H9 (cell line): ENCODE results near the gene RBKS. TPM values are rescaled to one million over a fixed set of nuclear protein-coding genes. Genes with fewer than 3 reads are reported as not detected.

Experiments
- DNase-seq: peaks from one replicate; pipeline ENCODE4 v3.0.0-alpha.2; 2017
- H2AFZ ChIP-seq: one replicate; pipeline ENCODE4 v1.6.1; 2013; ENCODE audit warnings: mild to moderate bottlenecking, low read length, control low read depth, moderate library complexity
- H2AK5ac ChIP-seq: 2 replicates; pipeline ENCODE4 v1.6.1; 2013; ENCODE audit warnings: low read length, control low read depth, mixed read lengths; ENCODE audit not compliant: insufficient read length
- H2BK120ac ChIP-seq: one replicate; pipeline ENCODE4 v1.6.1; 2013; ENCODE audit warnings: low read depth, mild to moderate bottlenecking, low read length, control low read depth, inconsistent platforms; ENCODE audit not compliant: poor library complexity, severe bottlenecking
- H2BK12ac ChIP-seq: 2 replicates; pipeline ENCODE4 v1.6.1; 2013; ENCODE audit warnings: low read length, control low read depth, mixed read lengths, low read depth; ENCODE audit not compliant: insufficient read length
- H2BK15ac ChIP-seq: 2 replicates; pipeline ENCODE4 v1.6.1; 2013; ENCODE audit warnings: low read depth, low read length, control low read depth
- H2BK20ac ChIP-seq: one replicate; pipeline ENCODE4 v1.6.1; 2013; ENCODE audit warnings: low read depth, mild to moderate bottlenecking, low read length, control low read depth, inconsistent platforms; ENCODE audit not compliant: poor library complexity, severe bottlenecking
- H2BK5ac ChIP-seq: 2 replicates; pipeline ENCODE4 v1.6.1; 2013; ENCODE audit warnings: low read length, control low read depth, mixed read lengths; ENCODE audit not compliant: insufficient read length
- H3K14ac ChIP-seq: 2 replicates; pipeline ENCODE4 v1.6.1; 2013; ENCODE audit warnings: low read length, control low read depth; ENCODE audit not compliant: insufficient read depth
- H3K18ac ChIP-seq: 2 replicates; pipeline ENCODE4 v1.6.1; 2013; ENCODE audit warnings: low read depth, mild to moderate bottlenecking, mixed read lengths, low read length, control low read depth; ENCODE audit not compliant: insufficient read length
- H3K23ac ChIP-seq: 2 replicates; pipeline ENCODE4 v1.6.1; 2013; ENCODE audit warnings: low read length, control low read depth, mixed read lengths, low read depth; ENCODE audit not compliant: insufficient read length
- H3K23me2 ChIP-seq: 2 replicates; pipeline ENCODE4 v1.6.1; 2013; ENCODE audit warnings: low read depth, mild to moderate bottlenecking, mixed read lengths, low read length, control low read depth; ENCODE audit not compliant: insufficient read length, poor library complexity, severe bottlenecking
- H3K27ac ChIP-seq: 2 replicates; pipeline ENCODE4 v1.5.1; 2013; ENCODE audit warnings: low read length, control low read depth, mixed read lengths, low read depth; ENCODE audit not compliant: insufficient read length
- H3K27me3 ChIP-seq: 2 replicates; pipeline ENCODE4 v1.6.1; 2013; ENCODE audit warnings: low read length, control low read depth, inconsistent platforms; ENCODE audit not compliant: insufficient read depth
- H3K4ac ChIP-seq: 2 replicates; pipeline ENCODE4 v1.6.1; 2013; ENCODE audit warnings: low read depth, mild to moderate bottlenecking, control low read depth, inconsistent platforms, low read length, moderate library complexity
- H3K4me1 ChIP-seq: 2 replicates; pipeline ENCODE4 v1.6.1; 2013; ENCODE audit warnings: low read length, control low read depth, inconsistent platforms; ENCODE audit not compliant: insufficient read depth
- H3K4me2 ChIP-seq: 2 replicates; pipeline ENCODE4 v1.6.1; 2013; ENCODE audit warnings: low read length, control low read depth, mixed read lengths; ENCODE audit not compliant: insufficient read length, insufficient read depth
- H3K56ac ChIP-seq: 2 replicates; pipeline ENCODE4 v1.6.1; 2013; ENCODE audit warnings: low read depth, mild to moderate bottlenecking, mixed read lengths, low read length, control low read depth; ENCODE audit not compliant: insufficient read length
- H3K79me1 ChIP-seq: 2 replicates; pipeline ENCODE4 v1.6.1; 2013; ENCODE audit warnings: low read depth, mild to moderate bottlenecking, moderate library complexity, low read length, control low read depth, inconsistent platforms; ENCODE audit not compliant: insufficient read depth, poor library complexity, severe bottlenecking
- H3K79me2 ChIP-seq: 2 replicates; pipeline ENCODE4 v1.6.1; 2013; ENCODE audit warnings: low read length, control low read depth, inconsistent platforms; ENCODE audit not compliant: insufficient read depth
- H3K9ac ChIP-seq: 2 replicates; pipeline ENCODE4 v1.6.1; 2013; ENCODE audit warnings: low read length, control low read depth, mixed read lengths; ENCODE audit not compliant: insufficient read length; ENCODE audit errors: extremely low read depth
- H3K9me3 ChIP-seq: one replicate; pipeline ENCODE4 v1.6.1; 2013; ENCODE audit warnings: low read depth, low read length, inconsistent platforms; ENCODE audit not compliant: control insufficient read depth
- H3T11ph ChIP-seq: one replicate; pipeline ENCODE4 v1.6.1; 2013; ENCODE audit warnings: mild to moderate bottlenecking, low read length, control low read depth, inconsistent platforms
- H4K20me1 ChIP-seq: one replicate; pipeline ENCODE4 v1.6.1; 2013; ENCODE audit not compliant: control insufficient read depth, insufficient read length, insufficient read depth
- H4K5ac ChIP-seq: 2 replicates; pipeline ENCODE4 v1.6.1; 2013; ENCODE audit warnings: low read depth, mild to moderate bottlenecking, mixed read lengths, low read length, control low read depth; ENCODE audit not compliant: insufficient read length
- H4K8ac ChIP-seq: replicated peaks from 2 replicates; pipeline ENCODE4 v1.6.1; 2013; ENCODE audit warnings: low read length, control low read depth, mixed read lengths, low read depth; ENCODE audit not compliant: insufficient read length
- H4K91ac ChIP-seq: 2 replicates; pipeline ENCODE4 v1.6.1; 2013; ENCODE audit warnings: low read depth, mild to moderate bottlenecking, moderate library complexity, mixed read lengths, low read length, control low read depth; ENCODE audit not compliant: insufficient read length
- H3K27ac Mint-ChIP-seq, 3 experiments: 2 replicates in 2 of 3; 3 replicates in 1 of 3; pipeline ENCODE4 v1.8.0; 2020 to 2021; ENCODE audit warnings: mixed read lengths in 3 of 3, mild to moderate bottlenecking in 1 of 3, moderate library complexity in 1 of 3
- H3K27me3 Mint-ChIP-seq: 2 replicates; pipeline ENCODE4 v1.8.0; 2021; ENCODE audit warnings: low read depth, mild to moderate bottlenecking, moderate library complexity, mixed read lengths
- H3K36me3 Mint-ChIP-seq, 3 experiments: 2 replicates in 2 of 3; 3 replicates in 1 of 3; pipeline ENCODE4 v1.8.0; 2020 to 2021; ENCODE audit warnings: low read depth in 3 of 3, mixed read lengths in 3 of 3; ENCODE audit not compliant: insufficient read depth in 1 of 3
- H3K4me1 Mint-ChIP-seq, 2 experiments: 2 replicates each; pipeline ENCODE4 v1.8.0; 2020; ENCODE audit warnings: mixed read lengths in 2 of 2
- H3K4me3 Mint-ChIP-seq, 2 experiments: 2 replicates in 1 of 2; 3 replicates in 1 of 2; pipeline ENCODE4 v1.8.0; 2020 to 2021; ENCODE audit warnings: mild to moderate bottlenecking in 2 of 2, mixed read lengths in 2 of 2, moderate library complexity in 1 of 2
- H3K9me3 Mint-ChIP-seq, 2 experiments: 2 replicates in 1 of 2; 3 replicates in 1 of 2; pipeline ENCODE4 v1.8.0; 2020; ENCODE audit warnings: mild to moderate bottlenecking in 2 of 2, mixed read lengths in 2 of 2, moderate library complexity in 1 of 2
- CTCF ChIP-seq: fragments of 200-600 bp; sonication (generic); conservative IDR thresholded peaks from 3 replicates; pipeline ENCODE4 v1.8.0; 2021; ENCODE audit warnings: antibody characterized with exemption, mild to moderate bottlenecking
- WGBS: extraction: QIAGEN DNeasy Blood & Tissue Kit; methylation state at CpG from one replicate; pipeline ENCODE4 v1.1.7; 2013; ENCODE audit warnings: missing lambda C conversion rate, low lambda C conversion rate, mixed read lengths; ENCODE audit not compliant: insufficient read length; ENCODE audit errors: extremely low coverage; 5-methylcytosine and 5-hydroxymethylcytosine counted together
- total RNA-seq: library from RNA; stranded (reverse); gene quantifications from 2 replicates; pipeline ENCODE4 v1.2.1, GENCODE V29; 2021

The RBKS gene
- total RNA-seq, 1 experiment from 2014 or later, result 2.3 TPM

GRCh38 chr2:27737676-27738348, 152.4 kb downstream of the RBKS start:
- H2BK5ac ChIP-seq, result no peak overlapping the region
- H3K36me3 Mint-ChIP-seq, result peaks cover 0 to 12% (median 0%) of the 10 kb centered on the region in 3 experiments; a peak in 1 of 7 replicates
- H3K4ac ChIP-seq, result no peak overlapping the region
- no peak overlapping the region for H3K4me2 ChIP-seq
- no peak overlapping the region for H4K5ac ChIP-seq
- DNase-seq, result no peak
- no peak overlapping the region for H2BK120ac ChIP-seq
- H2BK15ac ChIP-seq, result no peak overlapping the region
- no peak overlapping the region for H4K8ac ChIP-seq
- H3K27ac Mint-ChIP-seq, result no peak overlapping the region
- H3K27me3 Mint-ChIP-seq, result no peaks in the 10 kb centered on the region; the same call in 1 of the 2 replicates
- no peak overlapping the region for H2BK20ac ChIP-seq
- H3K18ac ChIP-seq, result no peak overlapping the region
- no peak overlapping the region for H4K91ac ChIP-seq
- no peak overlapping the region for H3K14ac ChIP-seq
- no peak overlapping the region for H3K23ac ChIP-seq
- H3T11ph ChIP-seq, result no peak overlapping the region
- H3K9ac ChIP-seq, result no peak overlapping the region
- no peaks in the 10 kb centered on the region for H3K27me3 ChIP-seq
- no peaks in the 10 kb centered on the region for H3K4me1 ChIP-seq
- H2BK12ac ChIP-seq, result no peak overlapping the region
- WGBS, result no CpG with 5 or more reads among the region's 7 CpGs
- peaks cover 11 to 12% of the 10 kb centered on the region in 2 experiments for H3K9me3 Mint-ChIP-seq
- no peaks in the 10 kb centered on the region for H3K9me3 ChIP-seq
- H3K79me1 ChIP-seq, result no peaks in the 10 kb centered on the region
- no peak overlapping the region for H2AK5ac ChIP-seq
- no peak overlapping the region for H3K56ac ChIP-seq
- H3K4me3 Mint-ChIP-seq, result no peak overlapping the region
- H3K4me1 Mint-ChIP-seq, result peaks cover 13 to 14% of the 10 kb centered on the region in 2 experiments
- H3K79me2 ChIP-seq, result no peaks in the 10 kb centered on the region
- H2AFZ ChIP-seq, result no peak overlapping the region
- no peak for TF ChIP-seq CTCF
- H3K27ac ChIP-seq, result no peak overlapping the region
- H3K23me2 ChIP-seq, result peaks cover 10% of the 10 kb centered on the region
- no peaks in the 10 kb centered on the region for H4K20me1 ChIP-seq
